Measurements from ENCODE around the gene SHC4.

GRCh38 chr15:48967336-48967735, 3.6 kb upstream of the SHC4 start:
- no peak for TF ChIP-seq CTCF (IDR thresholded peaks at IDR 0.05)
- TF ChIP-seq EP300 (IDR thresholded peaks at IDR 0.05), result no peak
- no peak for TF ChIP-seq POLR2A (IDR thresholded peaks at IDR 0.05)
- no peak for TF ChIP-seq POLR2AphosphoS5 (IDR thresholded peaks at IDR 0.05)
